Measurements from ENCODE around the gene NR1I2.

NR1I2 gene

DNA sequence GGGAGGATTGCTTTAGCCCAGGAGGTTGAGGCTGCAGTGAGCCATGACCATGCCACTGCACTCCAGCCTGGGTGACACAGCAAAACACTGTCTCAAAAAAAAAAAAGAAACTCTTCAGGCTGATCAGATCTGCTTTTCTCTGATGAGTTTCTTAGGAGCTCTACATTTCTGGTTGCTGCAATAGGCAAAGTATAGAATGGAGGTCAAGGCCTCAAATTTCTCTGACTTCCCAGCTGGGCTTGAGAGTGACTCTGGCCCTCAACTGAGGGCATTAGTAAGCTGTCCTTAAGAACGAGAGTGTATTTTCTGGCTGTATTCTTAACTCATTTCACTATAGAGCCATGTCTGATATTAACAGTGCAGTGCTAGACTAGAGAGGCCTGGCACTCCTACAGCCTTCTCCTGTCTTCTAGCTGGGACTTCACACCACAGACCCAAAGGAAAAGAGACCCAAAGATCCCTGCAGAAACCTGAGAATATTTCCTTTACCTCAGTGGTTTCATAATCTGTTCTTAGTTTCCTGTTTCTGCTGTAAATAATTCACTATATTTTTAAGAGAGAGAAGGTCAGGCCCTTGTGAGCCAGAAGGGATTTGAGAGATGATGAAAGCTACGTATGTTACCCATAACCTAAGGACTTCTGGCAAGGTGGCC is 2.0 kb upstream of the NR1I2 start:
- DNase-seq: no peak

DNA sequence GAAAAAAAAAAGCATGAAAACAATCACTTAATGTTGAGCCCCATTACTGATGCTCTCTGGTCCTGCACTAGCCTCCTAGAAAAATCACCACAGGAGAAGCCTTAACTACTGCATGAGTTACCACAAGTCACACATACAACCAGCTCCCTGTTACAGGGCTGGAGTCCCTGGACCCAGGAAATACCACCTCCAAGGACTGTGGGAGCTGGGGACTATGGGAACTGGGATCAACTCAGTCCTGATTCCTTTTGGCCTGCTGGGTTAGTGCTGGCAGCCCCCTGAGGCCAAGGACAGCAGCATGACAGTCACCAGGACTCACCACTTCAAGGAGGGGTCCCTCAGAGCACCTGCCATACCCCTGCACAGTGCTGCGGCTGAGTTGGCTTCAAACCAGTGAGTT is 559 bp downstream of the NR1I2 start:
- DNase-seq: no peak

DNA sequence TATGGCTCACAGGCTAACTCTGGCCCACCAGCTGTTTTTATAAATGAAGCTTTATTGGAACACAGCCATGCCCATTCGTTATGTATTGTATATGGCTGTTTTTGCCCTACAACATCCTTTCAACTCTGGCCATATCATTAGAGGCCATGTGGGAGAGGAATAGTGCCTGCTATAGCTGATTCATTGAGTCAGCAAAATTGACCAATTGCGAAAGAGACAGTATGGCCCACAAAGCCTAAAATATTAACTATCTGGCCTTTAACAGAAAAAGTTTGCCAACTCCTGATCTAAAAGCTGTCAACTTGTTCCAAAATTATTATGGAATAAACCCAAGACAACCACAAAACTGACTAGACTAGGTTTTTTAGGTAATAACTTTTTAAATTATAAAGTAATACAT is 1.4 kb downstream of the NR1I2 start:
- no peak for DNase-seq

GRCh38 chr3:119783883-119784282 is 2.0 kb downstream of the NR1I2 start:
- DNase-seq: no peak

DNA sequence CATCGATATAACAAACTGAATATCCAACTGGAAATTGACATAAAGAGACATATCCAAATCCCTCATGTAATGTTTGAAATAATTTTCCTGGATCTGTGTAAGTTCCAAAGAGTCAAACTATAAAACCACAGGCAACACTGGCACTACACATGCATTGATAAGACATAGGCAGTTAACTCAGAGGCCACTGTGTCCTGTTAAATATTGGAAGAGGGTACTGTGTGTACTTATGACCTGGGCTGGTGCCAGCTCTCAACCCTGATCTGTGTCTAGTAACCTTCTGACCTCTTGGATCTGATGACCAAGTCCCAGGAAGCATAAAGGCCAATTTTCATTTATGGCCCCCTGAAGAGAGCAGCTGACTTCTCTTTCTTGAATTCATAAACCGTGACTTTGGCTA is 4.5 kb downstream of the NR1I2 start:
- no peak for DNase-seq

DNA sequence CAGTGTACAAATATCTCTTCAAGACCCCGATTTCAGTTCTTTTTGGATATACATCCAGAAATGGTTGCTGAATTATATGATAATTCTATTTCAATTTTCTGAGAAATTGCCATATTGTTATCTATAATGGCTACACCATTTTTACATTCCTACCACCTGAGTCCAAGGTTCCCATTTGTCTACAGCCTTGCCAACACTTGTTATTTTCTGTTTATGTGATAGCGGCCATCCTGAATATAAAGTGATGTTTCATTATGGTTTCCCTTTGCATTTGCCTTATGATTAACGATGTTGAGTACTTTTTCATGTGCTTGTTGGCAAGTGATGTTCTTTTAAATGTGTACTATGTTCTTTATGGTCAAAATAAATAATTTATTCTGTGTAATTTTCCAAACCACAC is 8.5 kb downstream of the NR1I2 start:
- DNase-seq: no peak

DNA sequence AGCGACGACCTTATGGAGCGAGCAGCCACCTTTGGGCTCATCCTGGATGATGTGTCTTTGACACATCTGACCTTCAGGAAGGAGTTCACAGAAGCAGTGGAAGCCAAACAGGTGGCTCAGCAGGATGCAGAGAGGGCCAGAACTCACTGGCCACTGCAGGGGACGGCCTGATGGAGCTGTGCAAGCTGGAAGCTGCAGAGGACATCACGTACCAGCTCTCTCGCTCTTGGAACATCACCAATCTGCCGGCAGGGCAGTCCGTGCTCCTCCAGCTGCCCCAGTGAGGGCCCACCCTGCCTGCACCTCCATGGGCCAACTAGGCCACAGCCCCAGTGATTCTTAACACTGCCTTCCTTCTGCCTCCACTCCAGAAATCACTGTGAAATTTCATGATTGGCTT is 10.4 kb downstream of the NR1I2 start:
- no peak for DNase-seq

- no peak for DNase-seq
Measured at GRCh38 chr3:119794401-119794800, 12.5 kb downstream of the NR1I2 start.

DNA sequence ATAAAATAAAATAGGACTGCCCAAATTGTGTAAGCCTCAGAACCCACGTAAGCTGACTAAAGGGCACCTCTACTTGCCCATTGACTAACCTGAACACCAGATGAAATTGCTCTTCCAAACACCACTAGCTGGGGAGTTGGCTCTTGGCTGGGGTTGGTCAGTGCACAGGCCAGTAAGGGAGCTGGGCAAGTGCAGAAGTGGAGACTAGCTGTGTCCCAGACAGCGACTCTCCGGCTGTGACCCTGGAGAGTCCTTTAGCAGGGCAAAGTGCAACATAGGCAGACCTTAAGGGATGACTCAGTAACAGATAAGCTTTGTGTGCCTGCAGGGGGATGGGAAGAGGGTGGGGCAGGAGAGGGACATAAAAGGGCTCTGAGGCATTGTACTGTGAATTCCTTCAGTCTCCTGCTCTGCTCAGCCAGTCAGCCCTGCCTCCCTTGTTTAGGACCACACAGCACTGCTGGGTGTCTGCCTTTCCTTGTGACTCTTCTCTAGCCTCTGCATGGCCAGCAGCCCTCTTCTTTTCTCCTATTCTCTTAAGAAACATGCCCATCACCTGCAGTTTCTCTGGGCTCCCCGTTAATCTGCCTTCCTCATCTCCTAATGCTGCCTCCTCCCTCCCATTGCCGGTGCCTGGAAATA is 13.2 kb downstream of the NR1I2 start:
- no peak for DNase-seq

GRCh38 chr3:119795849-119796248 is 13.9 kb downstream of the NR1I2 start:
- no peak for DNase-seq

DNA sequence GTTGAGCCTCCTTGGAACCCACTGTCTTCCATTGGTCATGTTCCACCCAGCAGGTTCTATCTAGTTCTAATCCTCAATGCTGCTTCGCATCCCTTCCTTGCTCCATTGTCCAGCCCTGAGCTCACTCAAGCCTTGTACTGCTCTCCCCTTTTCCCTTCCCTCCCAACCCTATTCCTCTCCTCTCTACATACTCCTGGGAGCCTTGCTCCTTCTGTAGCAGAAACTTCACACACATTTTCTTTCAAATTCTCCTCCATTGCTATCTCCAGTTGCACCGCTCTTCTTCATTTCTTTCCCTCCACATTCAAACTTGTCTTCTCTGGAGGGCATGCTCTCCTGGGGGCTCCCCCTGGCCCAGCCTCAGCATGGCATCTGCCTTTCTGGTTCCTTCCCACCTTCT is 14.5 kb downstream of the NR1I2 start:
- DNase-seq: no peak

GRCh38 chr3:119796785-119797184 is 14.9 kb downstream of the NR1I2 start:
- no peak for DNase-seq

DNA sequence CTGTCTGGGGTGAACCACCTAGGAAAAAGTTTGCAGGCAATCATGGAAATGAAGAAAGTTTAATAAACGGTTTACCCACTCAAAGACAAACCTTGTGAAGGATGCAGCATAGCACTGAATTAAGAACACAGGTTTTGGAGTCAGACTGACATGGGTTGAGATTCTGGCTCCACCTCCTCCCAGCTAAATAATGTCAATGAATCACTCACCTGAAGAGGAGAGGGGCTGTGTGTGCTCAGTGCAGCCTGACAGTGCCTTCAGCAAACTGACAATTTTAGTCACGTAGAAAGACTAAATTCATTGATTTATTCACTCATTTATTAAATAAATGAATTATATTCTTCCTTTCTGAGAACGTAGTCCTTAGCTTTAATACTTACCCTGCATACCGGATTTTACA is 18.9 kb downstream of the NR1I2 start:
- no peak for DNase-seq

DNA sequence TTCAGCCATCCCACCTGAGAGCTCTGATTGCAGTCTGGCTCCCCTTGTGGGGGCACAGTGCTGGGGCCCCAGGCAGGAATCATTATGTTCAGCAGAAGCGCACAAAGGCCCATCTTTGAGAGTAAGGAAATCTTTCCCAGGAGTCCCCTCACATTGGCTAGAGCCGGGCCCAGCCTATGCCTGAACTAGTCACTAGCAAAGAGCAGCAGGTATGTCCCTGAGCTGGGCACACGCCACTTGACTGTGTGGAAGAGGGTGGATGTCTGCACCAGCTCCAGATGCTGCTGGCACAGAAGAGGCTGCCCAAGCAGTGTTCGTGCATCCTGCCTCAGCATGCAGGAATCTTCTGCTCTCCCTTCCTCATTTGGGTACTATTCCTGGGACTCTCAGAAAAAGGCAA is 26.3 kb downstream of the NR1I2 start:
- DNase-seq: no peak

- no peak for DNase-seq
Measured at GRCh38 chr3:119808843-119809242, 26.9 kb downstream of the NR1I2 start.

- DNase-seq: peak in 1 of 51 donors; percentile 14
Measured at GRCh38 chr3:119809249-119810017, 27.5 kb downstream of the NR1I2 start.

DNA sequence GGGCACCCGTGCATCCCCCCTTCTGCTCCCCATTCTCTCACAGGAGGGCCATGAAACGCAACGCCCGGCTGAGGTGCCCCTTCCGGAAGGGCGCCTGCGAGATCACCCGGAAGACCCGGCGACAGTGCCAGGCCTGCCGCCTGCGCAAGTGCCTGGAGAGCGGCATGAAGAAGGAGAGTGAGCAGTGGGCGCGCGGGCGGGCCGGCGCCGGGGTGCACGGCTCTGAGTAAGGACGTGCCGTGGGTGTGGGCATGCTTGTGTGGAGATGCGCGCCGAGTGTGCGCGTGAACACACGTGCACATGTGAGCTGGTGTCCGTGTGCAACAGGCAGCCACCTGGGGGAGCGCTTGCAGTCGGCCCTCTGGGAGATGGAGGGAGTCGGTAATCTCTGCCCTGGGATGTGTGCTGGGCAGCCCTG is 28.1 kb downstream of the NR1I2 start:
- peak in 18 of 51 donors; percentile 3 to 50 (median 12) for DNase-seq

DNA sequence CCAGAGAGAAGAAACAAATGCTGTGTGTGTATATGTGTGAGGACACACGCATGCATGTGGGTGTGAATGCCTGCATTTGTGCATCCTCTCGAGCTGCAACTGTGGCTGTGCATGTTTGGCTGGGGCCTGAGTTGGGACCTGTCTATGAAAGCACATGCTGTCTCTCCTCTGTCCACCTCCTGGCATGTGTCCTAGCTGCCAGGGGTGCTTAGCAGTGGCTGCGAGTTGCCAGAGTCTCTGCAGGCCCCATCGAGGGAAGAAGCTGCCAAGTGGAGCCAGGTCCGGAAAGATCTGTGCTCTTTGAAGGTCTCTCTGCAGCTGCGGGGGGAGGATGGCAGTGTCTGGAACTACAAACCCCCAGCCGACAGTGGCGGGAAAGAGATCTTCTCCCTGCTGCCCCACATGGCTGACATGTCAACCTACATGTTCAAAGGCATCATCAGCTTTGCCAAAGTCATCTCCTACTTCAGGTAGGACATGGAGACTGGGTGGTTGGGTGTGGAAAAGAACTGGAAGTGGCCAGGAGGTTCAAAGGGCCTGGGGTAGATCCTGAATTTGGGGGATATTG is 30.7 kb downstream of the NR1I2 start:
- no peak for DNase-seq

GRCh38 chr3:119815716-119816115 is 33.8 kb downstream of the NR1I2 start:
- DNase-seq: no peak

- no peak for DNase-seq
Measured at GRCh38 chr3:119817071-119817470, 35.2 kb downstream of the NR1I2 start.

GRCh38 chr3:119817583-119818363 is 35.9 kb downstream of the NR1I2 start:
- no peak for DNase-seq

DNA sequence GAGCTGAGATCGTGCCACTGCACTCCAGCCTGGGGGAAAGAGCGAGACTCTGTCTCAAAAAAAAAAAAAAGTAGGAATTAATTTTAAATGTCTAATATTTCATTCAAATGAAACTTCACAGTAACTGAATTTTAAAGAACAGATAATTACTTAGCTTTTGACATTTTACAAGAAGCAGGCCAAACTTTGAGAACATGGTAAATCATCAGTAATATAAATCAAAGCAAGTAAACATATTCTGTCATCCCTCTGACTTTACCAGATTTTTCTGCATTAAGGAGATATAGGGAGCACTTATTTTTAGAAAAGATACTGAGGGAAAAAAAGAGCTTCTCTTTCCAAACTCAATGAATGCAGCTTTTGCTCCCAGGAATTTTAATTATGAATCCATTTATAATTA is 37.0 kb downstream of the NR1I2 start:
- no peak for DNase-seq

All from hypothalamus (tissue), 51 donors.